MCF 10A (cell line): ENCODE measurements around the gene BCL2L12. TPM values are rescaled to one million over a fixed set of nuclear protein-coding genes. Genes with fewer than 3 reads are reported as not detected.

Experiments used
- BruUV-seq: library from RNA; stranded (reverse); fragments of 400-500 nt; replicated peaks from 2 replicates; lab custom pipeline; 2021; lab: Mats Ljungman, UMichigan
- CTCF ChIA-PET: fragments of 300-600 bp; sonication (Branson Sonifier 250); formaldehyde crosslinking; extraction: SDS; loops from one replicate; lab custom pipeline; 2021; ENCODE audit warnings: antibody characterized with exemption, inconsistent platforms; lab: Yijun Ruan, JAX
- POLR2A ChIA-PET: fragments of 300-600, 350-650 bp; sonication (Branson Sonifier 250); formaldehyde crosslinking; extraction: SDS; loops from one replicate; lab custom pipeline; 2020; ENCODE audit warnings: antibody characterized with exemption, inconsistent platforms; lab: Yijun Ruan, JAX
- DNase-seq: peaks from one replicate; pipeline ENCODE4 v3.0.0-alpha.2; 2018; ENCODE audit not compliant: unreplicated experiment
- H3K27ac Mint-ChIP-seq: one replicate; pipeline ENCODE4 v1.8.0; 2022; ENCODE audit warnings: mild to moderate bottlenecking, low read depth, mixed read lengths; ENCODE audit not compliant: unreplicated experiment
- H3K27me3 Mint-ChIP-seq: one replicate; pipeline ENCODE4 v1.8.0; 2022; ENCODE audit warnings: mixed read lengths; ENCODE audit not compliant: insufficient read depth, unreplicated experiment
- H3K36me3 Mint-ChIP-seq: one replicate; pipeline ENCODE4 v1.8.0; 2022; ENCODE audit warnings: mild to moderate bottlenecking, moderate library complexity, mixed read lengths; ENCODE audit not compliant: insufficient read depth, unreplicated experiment
- H3K4me1 Mint-ChIP-seq: one replicate; pipeline ENCODE4 v1.8.0; 2022; ENCODE audit warnings: mixed read lengths; ENCODE audit not compliant: insufficient read depth, unreplicated experiment
- H3K4me3 Mint-ChIP-seq: one replicate; pipeline ENCODE4 v1.8.0; 2022; ENCODE audit warnings: mild to moderate bottlenecking, moderate library complexity, mixed read lengths; ENCODE audit not compliant: unreplicated experiment
- H3K9me3 Mint-ChIP-seq: one replicate; pipeline ENCODE4 v1.8.0; 2022; ENCODE audit warnings: mixed read lengths; ENCODE audit not compliant: unreplicated experiment
- intact Hi-C: fragments of 100-400 bp; cut with micrococcal nuclease; formaldehyde crosslinking; loops from 2 replicates; pipeline ENCODE4 v1.14.1; 2022
- total RNA-seq: library from RNA; stranded (reverse); gene quantifications from 2 replicates; pipeline ENCODE4 v1.2.3, GENCODE V29; 2022
- TF ChIP-seq, protein P1 (sequence below): fragments of 200-600 bp; IDR thresholded peaks from one replicate; pipeline ENCODE4 v1.8.0; 2022; ENCODE audit warnings: antibody characterized with exemption, mild to moderate bottlenecking; ENCODE audit not compliant: unreplicated experiment

Gene BCL2L12
- total RNA-seq, 1 experiment from 2014 or later = 36.0 TPM

GRCh38 chr19:49696115-49696514, 30.4 kb downstream of the BCL2L12 start:
- no peaks in the 10 kb centered on the region for H3K9me3 Mint-ChIP-seq
- ChIA-PET POLR2A (no interaction called here), CTCF (interaction anchor here (1.4 to 1.7 kb wide), 3 partner anchors 11 to 22 kb away, joined by 5 to 8 read pairs (median 5); no protein-coding TSS in a partner anchor)

DNA sequence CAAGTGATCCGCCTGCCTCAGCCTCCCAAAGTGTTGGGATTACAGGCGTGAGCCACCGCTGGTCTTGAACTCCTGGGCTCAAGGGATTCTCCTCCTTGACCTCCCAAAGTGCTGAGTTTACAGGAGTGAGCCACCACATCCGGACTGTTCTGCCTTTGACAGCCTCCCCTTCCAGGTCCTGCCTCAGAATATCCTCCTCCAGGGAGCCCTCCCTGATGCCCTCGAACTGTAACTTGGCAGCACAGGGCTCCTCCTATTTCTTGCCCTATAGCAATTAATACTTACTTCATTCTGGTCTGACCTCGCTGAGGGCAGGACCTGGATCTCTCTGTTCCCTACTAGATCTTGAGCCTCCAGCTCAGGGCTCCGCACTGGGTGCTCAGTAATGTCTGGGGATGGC, 31.1 kb downstream of the BCL2L12 start:
- no peaks in the 10 kb centered on the region for H3K36me3 Mint-ChIP-seq
- no peak for DNase-seq
- intact Hi-C loops = no loop called here
- no peak overlapping the region for H3K4me3 Mint-ChIP-seq
- no TSS peak for BruUV-seq
- ChIA-PET POLR2A (interaction anchor here (1.0 kb wide), 1 partner anchor 40 kb away, joined by 3 read pairs; no protein-coding TSS in a partner anchor), CTCF (no interaction called here)
- TF ChIP-seq, protein P1, sequence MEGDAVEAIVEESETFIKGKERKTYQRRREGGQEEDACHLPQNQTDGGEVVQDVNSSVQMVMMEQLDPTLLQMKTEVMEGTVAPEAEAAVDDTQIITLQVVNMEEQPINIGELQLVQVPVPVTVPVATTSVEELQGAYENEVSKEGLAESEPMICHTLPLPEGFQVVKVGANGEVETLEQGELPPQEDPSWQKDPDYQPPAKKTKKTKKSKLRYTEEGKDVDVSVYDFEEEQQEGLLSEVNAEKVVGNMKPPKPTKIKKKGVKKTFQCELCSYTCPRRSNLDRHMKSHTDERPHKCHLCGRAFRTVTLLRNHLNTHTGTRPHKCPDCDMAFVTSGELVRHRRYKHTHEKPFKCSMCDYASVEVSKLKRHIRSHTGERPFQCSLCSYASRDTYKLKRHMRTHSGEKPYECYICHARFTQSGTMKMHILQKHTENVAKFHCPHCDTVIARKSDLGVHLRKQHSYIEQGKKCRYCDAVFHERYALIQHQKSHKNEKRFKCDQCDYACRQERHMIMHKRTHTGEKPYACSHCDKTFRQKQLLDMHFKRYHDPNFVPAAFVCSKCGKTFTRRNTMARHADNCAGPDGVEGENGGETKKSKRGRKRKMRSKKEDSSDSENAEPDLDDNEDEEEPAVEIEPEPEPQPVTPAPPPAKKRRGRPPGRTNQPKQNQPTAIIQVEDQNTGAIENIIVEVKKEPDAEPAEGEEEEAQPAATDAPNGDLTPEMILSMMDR = no peak
- H3K27ac Mint-ChIP-seq = no peak overlapping the region
- no peaks in the 10 kb centered on the region for H3K27me3 Mint-ChIP-seq
- no peaks in the 10 kb centered on the region for H3K4me1 Mint-ChIP-seq
- H3K9me3 Mint-ChIP-seq = no peaks in the 10 kb centered on the region

More at GRCh38 chr19:49696115-49696514, 30.4 kb downstream of the BCL2L12 start:
- Mint-ChIP-seq H3K36me3 (no peaks in the 10 kb centered on the region), H3K4me3 (no peak overlapping the region), H3K4me1 (no peaks in the 10 kb centered on the region), H3K27ac (no peak overlapping the region), H3K27me3 (no peaks in the 10 kb centered on the region)
- intact Hi-C loops = no loop called here
- DNase-seq = no peak
- no TSS peak for BruUV-seq
- TF ChIP-seq, protein P1 = no peak

DNA sequence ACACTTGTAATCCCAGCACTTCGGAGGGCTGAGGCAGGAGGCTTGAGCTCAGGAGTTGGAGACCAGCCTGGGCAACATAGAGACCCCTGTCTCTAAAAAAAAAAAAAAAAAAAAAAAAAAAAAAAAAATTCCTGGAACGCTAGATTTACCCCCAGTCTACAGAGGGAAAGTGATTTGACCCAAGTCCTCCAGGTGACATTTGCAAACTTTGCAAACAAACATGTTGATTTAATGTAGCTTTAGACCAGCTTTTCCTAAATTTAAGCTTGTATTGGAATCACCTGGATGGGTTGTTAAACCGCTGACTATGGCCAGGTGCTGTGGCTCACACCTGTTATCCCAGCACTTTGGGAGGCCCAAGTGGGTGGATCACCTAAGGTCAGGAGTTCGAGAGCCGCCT, 33.6 kb downstream of the BCL2L12 start:
- Mint-ChIP-seq H3K4me3 (no peak overlapping the region), H3K27ac (no peak overlapping the region), H3K36me3 (no peaks in the 10 kb centered on the region), H3K9me3 (no peaks in the 10 kb centered on the region), H3K4me1 (peaks cover 5% of the 10 kb centered on the region), H3K27me3 (no peaks in the 10 kb centered on the region)
- no peak for DNase-seq
- intact Hi-C loops = no loop called here
- TF ChIP-seq, protein P1 = no peak
- BruUV-seq = no TSS peak
- ChIA-PET CTCF (interaction anchor here (0.7 to 1.9 kb wide), 2 partner anchors 18 to 952 kb away, joined by 3 to 8 read pairs; no protein-coding TSS in a partner anchor), POLR2A (no interaction called here)

DNA sequence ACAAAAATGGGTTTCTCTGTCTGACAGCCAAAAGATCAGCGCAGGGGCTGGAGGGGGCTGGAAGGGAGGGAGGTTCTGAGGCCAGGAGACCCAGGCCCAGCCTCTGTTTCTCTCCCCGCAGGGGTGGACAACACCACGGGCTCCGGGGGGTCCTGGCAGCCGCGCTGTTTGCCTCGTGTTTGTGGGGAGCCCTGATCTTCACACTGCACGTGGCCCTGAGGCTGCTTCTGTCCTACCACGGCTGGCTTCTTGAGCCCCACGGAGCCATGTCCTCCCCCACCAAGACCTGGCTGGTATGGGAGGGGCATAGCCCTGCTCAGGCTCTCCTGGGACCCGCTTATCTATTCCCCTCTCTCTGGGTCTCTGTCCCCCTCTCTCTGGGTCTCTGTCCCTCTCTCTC, 34.8 kb downstream of the BCL2L12 start:
- no peak for DNase-seq
- CTCF ChIA-PET = interaction anchor here (0.7 to 1.9 kb wide), 2 partner anchors 15 to 19 kb away, joined by 3 to 8 read pairs; no protein-coding TSS in a partner anchor
- intact Hi-C loops = no loop called here
- Mint-ChIP-seq H3K27ac (no peak overlapping the region), H3K4me3 (no peak overlapping the region), H3K9me3 (no peaks in the 10 kb centered on the region), H3K36me3 (no peaks in the 10 kb centered on the region), H3K4me1 (peaks cover 5% of the 10 kb centered on the region), H3K27me3 (no peaks in the 10 kb centered on the region)
- POLR2A ChIA-PET = interaction anchor here (0.7 kb wide), 1 partner anchor 144 kb away, joined by 3 read pairs; no protein-coding TSS in a partner anchor
- TF ChIP-seq, protein P1 = no peak
- BruUV-seq = no TSS peak
